NT2/D1 (cell line): Measurements from ENCODE around the gene FRK.

Experiments used
- SUZ12 ChIP-seq: IDR thresholded peaks from 2 replicates; pipeline ENCODE4 v1.6.1; 2011; ENCODE audit not compliant: insufficient read length, insufficient read depth; ENCODE audit errors: extremely low read depth
- YY1 ChIP-seq: IDR thresholded peaks from 2 replicates; pipeline ENCODE4 v1.6.1; 2011; ENCODE audit not compliant: insufficient read length, insufficient read depth
- ZNF274 ChIP-seq: IDR thresholded peaks from 2 replicates; pipeline ENCODE4 v1.6.1; 2011; ENCODE audit warnings: mild to moderate bottlenecking, low read depth, low read length

DNA sequence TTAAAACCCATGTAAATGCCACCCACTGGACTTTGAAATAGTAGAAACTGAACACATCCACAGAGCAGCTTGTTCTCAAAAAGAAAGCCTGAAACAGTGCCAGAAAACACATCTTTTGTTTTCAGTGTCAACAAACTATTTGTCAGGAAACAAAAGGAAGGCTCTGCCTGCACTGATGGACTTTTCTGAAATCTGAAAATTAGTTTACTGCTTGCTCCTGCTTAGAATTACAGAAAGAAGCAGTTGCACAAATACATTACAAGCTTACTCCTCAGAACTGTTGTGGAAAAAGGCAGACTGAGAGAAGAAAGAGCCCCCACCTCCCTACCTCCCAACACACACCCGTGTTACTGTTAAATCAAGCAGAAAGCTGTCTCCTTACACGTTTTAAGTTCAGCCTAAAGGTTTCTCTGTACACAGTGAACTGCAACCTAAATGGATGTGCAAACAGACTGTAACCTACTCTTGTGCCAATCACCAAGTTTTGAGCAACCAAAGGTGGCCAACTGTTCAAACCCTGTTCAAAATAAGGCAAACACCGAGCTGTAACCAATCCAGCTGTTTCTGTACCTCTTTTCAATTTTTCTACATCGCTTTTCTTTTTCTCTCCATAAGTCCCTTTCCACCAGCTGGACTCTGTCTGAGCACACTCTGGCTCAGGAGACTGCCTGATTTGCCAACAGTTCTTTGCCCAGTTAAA, 43.7 kb downstream of the FRK start:
- TF ChIP-seq ZNF274: no peak
- no peak for TF ChIP-seq YY1
- no peak for TF ChIP-seq SUZ12
